ENCODE measurements around the gene SENP6.
"Not testable (repeated sequence)": the region's sequence is repeated elsewhere in the genome, so short reads cannot be mapped to it uniquely, and the experiment has no call there.

Gene SENP6, protein sequence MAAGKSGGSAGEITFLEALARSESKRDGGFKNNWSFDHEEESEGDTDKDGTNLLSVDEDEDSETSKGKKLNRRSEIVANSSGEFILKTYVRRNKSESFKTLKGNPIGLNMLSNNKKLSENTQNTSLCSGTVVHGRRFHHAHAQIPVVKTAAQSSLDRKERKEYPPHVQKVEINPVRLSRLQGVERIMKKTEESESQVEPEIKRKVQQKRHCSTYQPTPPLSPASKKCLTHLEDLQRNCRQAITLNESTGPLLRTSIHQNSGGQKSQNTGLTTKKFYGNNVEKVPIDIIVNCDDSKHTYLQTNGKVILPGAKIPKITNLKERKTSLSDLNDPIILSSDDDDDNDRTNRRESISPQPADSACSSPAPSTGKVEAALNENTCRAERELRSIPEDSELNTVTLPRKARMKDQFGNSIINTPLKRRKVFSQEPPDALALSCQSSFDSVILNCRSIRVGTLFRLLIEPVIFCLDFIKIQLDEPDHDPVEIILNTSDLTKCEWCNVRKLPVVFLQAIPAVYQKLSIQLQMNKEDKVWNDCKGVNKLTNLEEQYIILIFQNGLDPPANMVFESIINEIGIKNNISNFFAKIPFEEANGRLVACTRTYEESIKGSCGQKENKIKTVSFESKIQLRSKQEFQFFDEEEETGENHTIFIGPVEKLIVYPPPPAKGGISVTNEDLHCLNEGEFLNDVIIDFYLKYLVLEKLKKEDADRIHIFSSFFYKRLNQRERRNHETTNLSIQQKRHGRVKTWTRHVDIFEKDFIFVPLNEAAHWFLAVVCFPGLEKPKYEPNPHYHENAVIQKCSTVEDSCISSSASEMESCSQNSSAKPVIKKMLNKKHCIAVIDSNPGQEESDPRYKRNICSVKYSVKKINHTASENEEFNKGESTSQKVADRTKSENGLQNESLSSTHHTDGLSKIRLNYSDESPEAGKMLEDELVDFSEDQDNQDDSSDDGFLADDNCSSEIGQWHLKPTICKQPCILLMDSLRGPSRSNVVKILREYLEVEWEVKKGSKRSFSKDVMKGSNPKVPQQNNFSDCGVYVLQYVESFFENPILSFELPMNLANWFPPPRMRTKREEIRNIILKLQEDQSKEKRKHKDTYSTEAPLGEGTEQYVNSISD

DNA sequence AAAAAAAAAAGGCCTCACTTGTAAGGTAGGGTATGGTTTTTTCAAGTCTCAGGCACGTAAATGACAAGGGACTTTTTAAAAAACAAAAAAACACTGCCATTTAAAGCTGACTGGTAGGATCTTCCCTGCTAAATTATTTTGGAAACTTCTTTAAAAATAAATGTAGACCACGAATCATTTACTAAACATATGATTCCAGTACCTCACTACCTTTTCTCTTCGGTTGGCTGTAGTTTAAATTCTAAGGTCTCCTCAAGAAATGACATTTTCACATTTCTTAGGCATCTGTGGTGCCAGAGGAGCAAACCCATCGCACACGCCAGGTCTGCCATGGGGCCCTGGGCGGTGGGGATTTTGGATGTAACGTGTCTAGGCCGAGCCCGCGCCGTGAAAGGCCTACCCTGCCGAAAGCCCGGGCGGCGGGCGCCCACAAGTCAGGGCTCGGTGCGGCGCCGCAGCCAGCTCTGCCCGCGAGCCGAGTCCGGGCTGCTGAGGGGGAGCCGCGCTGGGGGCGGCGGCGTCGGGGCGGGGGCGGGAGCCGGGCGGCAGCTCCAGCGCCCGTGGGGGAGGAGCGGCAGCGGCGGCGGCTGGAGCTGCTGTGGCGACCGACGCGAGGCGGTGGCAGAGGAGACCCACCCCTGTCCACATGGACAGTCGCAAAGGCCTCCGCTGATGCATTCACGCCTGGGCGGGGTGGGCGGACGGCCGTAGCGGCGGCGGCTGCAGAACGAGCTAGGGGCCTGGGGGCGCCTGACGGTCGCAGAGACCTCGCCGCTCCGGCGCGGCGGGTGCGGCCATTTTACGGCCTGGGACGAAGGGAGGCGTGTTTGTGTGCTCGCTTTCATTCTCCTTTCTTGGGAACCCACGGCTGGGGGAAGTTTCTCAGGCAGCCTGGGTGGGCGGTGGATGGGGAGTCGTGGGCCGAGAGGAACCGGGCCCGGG is at the start of gene SENP6:
SENP6 (plus strand) TSS at position 577 of the 942 bp plus-strand sequence. CDS start 645 bp downstream, outside the sequence.
- peak; percentile 61 to 70 for DNase-seq (ENCODE audit: low read depth in 2 of 2)

DNA sequence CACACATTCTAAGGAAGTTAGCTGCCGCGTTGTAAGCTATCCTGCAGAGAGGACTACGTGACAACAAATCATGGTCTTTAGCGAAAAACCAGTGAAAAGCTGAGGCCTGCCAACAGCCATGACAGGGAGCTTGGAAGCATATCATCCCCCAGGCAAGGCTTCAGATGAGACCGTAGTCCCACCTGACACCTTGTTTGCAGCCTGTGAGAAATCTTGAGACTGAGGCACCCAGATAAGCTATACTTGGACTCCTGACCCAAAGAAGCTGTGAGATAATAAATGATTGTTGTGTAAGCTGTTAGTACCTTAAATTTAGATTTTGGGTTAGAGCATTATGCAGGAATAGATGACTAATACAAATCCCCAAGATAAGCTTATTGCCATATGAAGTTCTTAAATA is 45.4 kb upstream of the SENP6 start:
- no peak for DNase-seq (ENCODE audit: low read depth in 2 of 2)

DNA sequence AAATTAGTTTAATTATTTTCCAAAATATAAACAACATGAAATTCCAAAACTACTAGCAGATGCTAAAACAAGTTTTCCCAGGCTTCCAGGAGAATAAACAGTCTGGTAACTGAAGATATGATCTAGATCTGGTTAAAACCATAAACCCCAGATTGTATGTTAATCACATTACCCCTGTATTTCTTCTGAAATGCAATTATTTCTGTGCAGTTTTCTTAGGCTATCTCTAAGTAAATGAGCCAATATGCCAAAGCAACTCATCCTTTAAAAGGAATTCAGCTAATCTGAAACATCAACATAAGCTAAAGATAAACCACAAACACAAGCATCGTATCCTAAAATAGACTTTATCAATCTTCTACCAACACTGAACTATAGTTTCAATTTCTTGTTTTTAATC is 44.6 kb upstream of the SENP6 start:
- DNase-seq (ENCODE audit: low read depth in 2 of 2), result no peak

DNA sequence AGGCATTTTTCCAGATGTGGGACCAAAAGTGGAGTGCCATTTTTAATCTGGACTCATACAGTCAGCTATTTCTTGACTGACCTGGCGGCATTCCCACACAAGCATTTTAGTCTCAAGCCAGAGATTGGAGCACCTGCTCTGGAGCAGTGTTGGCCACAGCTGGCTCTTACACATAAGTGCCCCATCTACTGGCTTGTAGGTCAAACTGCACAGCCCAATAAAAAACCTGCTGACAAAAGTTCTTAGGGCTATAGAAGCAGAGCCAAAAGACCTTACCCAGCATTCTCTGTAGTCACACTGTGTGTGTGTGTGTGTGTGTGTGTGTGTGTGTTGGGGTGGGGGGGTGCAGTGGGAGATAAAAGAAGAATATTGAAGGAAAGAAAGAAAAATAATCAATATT is 38.6 kb upstream of the SENP6 start:
- DNase-seq (ENCODE audit: low read depth in 2 of 2), result no peak

DNA sequence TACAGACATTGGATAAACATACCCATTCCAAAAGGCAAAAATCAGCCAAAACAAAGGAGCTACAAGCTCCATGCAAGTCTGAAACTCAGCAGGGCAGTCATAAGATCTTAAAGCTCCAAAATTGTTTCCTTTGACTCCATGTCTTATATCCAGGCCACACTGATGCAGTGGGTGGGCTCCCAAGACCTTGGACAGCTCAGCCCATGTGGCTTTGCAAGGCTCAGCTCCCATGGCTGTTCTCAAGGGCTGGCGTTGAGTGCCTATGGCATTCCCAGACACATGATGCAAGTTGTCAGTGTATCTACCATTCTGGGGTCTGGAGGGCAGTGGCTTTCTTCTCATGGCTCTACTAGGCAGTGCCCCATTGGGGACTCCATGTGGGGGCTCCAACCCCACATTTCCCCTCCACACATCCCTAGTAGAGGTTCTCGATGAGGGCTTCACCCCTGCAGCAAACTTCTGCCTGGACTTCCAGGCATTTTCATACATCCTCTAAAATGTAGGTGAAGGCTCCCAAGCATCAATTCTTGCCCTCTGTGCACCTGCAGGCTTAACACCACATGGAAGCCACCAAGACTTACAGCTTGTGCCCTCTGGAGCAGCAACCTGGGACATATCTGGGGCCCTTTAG is 35.4 kb upstream of the SENP6 start:
- no peak for DNase-seq (ENCODE audit: low read depth in 2 of 2)

DNA sequence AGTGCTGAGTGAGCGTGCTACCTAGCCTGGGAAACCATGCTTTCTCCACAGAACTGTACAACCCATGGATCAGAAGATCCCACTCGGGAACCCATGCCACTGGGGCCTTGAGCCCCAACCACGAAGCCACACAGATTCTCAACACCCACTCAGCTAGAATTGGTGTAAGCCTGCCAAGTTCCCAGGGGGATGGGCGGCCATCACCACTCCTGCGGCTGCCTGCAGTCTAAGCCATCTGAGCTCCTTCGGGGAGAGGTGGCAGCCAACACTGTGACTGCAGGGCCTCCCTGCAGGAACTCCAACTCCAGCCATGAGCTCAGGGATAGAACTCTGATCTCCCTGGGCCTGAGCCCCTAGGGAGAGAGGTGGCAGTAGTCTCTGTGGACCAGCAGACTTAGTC is 33.6 kb upstream of the SENP6 start:
- no peak for DNase-seq (ENCODE audit: low read depth in 2 of 2)

DNA sequence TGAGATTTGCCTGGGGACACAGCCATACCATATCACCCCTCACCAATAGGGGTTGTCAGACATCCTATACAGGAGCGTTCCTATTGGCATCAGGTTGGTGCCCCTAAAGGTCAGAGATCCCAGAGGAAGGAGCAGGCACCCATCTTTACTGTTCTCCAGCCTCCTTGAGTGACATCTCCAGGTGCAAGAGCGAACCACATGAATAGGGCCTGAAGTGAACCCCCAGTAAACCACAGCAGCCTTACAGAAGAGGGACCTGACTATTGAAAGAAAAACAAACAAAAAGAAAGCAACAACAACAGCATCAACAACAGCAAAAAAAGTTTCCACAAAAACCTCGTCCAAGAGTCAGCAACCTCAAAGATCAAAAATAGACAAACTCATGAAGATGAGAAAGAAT is 32.7 kb upstream of the SENP6 start:
- DNase-seq (ENCODE audit: low read depth in 2 of 2), result no peak

DNA sequence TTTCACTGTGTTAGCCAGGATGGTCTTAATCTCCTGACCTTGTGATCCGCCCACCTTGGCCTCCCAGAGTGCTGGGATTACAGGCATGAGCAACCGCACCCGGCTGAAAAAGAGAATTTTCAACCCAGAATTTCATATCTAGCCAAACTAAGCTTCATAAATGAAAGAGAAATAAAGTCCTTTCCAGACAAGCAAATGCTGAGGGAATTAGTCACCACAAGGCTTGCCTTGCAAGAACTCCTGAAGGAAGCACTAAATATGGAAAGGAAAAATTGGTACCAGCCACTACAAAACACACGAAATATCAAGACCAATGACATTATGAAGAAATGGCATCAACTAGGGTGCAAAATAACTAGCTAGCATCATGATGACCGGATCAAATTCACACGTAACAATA is 31.0 kb upstream of the SENP6 start:
- DNase-seq (ENCODE audit: low read depth in 2 of 2), result not testable (repeated sequence)

DNA sequence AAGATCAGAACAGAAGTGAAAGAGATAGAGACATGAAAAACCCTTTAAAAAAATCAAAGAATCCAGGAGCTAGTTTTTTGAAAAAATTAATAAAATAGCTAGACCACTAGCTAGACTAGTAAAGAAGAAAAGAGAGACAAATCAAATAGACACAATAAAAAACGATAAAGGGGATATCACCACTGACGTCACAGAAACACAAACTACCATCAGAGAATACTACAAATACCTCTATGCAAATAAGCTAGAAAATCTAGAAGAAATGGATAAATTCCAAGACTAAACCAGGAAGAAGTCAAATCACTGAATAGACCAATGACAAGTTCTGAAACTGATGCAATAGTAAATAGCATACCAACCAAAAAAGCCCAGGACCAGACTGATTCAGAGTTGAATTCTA is 29.6 kb upstream of the SENP6 start:
- DNase-seq (ENCODE audit: low read depth in 2 of 2), result no peak

DNA sequence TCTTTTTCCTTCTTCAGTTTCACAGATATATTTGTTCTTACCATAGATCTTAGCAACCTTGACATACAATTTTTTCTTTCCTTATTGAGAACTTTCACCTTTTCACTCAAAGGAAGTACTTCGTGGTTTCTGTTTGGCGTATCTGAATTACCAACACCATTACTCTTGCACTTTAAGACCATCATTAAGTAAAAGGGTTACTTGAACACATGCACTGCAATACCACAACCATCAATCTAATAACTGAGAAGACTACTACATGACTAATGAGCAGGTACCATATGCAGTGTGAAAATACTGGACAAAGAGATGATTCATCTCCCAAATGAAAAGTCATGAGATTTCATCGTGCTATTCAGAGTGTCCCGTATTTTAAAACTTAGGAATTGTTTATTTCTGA is 21.7 kb upstream of the SENP6 start:
- DNase-seq (ENCODE audit: low read depth in 2 of 2), result no peak

DNA sequence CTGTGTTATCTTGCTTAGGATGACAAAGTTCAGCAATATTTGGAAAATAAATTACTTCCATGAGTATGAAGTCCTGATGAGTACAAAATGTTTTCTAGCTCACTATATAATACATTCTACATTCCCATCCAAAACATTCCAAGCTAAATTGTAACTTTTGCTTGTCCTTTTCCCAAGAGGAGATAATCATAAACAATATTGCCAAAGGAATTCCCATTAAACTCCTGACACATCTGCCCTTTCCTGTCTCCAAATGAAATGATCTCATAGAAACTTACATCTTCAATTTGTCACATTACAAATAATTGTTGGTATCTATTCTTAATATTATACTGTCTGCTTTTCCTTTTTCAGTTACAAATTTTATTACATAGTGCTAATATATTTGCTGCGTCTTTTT is 20.4 kb upstream of the SENP6 start:
- DNase-seq (ENCODE audit: low read depth in 2 of 2), result no peak

DNA sequence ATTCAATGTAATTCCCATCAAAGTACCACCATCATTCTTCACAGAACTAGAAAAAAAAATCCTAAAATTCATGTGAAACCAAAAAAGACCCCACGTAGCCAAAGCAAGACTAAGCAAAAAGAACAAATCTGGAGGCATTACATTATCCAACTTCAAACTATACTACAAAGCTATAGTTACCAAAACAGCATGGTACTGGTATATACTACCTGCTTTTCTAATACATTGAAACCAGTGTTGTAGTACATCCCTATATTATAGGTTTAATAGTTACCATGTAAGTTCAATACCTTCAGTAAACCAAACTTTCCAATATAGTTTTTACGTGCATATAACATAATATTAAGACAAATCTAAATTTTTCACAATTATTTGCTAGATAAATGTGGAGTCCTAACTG is 17.1 kb upstream of the SENP6 start:
- not testable (repeated sequence) for DNase-seq (ENCODE audit: low read depth in 2 of 2)

DNA sequence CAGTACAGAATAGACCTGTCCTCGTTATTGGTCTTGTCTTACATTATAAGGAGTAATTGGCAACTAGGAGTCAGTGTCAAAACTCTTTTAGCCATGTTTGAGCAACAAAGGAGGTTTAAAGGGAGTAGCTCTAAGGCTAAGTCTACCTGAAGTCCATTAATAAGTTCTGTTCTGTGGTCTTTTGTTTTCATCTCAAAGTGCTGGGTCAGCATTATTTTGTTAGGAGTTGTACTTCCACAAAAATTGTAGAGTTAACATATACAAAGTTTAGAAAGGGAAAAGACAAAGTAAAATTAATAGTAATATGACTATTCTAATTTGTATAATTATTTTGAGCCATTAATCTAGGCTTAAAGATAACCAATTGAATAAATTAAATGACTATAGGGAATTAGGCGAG is 12.7 kb upstream of the SENP6 start:
- no peak for DNase-seq (ENCODE audit: low read depth in 2 of 2)

DNA sequence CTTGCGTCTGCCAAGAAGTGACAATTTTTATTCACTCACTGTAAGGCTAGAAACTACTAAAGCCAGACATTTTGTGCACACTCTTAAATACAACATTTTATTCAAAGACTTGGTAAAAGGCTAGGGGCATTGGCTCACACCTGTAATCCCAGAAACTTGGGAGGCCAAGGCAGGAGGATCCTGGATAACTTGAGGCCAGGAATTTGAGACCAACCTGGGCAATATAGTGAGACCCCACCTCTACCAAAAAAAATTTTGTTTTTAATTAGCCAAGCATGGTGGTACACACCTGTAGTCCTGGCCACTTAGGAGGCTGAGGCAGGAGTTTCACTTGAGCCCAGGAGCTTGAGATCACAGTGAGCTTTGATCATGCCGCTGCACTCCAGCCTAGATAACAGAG is 11.3 kb upstream of the SENP6 start:
- no peak for DNase-seq (ENCODE audit: low read depth in 2 of 2)

DNA sequence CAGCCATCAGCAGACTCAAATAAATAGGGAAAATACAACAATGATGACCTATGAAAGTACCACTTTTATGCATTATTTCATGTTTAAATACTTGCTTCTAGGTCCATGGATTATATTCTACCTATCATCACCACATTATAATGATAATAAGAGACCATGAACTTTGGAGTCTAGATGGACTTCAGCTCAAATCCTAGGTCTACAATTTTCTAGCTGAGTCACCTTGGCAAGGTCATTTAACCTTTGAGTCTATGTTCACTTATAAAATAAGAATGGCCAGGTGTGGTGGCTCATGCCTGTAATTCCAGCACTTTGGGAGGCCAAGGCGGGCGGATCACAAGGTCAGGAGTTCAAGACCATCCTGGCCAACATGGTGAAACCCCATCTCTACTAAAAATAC is 5.3 kb upstream of the SENP6 start:
- DNase-seq (ENCODE audit: low read depth in 2 of 2), result not testable (repeated sequence)

DNA sequence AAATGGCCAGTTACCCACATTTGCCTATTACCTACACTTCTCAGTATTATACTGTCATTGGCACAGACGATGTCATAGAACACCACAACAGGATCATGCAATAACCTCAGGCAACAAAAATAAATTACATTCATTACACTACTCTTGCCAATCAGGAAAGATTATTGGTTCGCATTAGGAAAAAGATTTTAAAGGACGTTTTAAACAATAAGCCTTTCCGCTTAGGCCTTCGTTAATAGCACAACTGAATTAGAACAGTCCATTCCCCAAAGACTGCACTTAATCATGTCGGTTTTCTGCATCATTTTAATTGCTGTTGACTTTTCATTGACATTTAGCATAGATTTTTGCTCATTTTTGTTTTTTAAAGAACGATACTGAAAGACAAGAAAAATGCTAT is 912 bp upstream of the SENP6 start:
- DNase-seq (ENCODE audit: low read depth in 2 of 2), result no peak

DNA sequence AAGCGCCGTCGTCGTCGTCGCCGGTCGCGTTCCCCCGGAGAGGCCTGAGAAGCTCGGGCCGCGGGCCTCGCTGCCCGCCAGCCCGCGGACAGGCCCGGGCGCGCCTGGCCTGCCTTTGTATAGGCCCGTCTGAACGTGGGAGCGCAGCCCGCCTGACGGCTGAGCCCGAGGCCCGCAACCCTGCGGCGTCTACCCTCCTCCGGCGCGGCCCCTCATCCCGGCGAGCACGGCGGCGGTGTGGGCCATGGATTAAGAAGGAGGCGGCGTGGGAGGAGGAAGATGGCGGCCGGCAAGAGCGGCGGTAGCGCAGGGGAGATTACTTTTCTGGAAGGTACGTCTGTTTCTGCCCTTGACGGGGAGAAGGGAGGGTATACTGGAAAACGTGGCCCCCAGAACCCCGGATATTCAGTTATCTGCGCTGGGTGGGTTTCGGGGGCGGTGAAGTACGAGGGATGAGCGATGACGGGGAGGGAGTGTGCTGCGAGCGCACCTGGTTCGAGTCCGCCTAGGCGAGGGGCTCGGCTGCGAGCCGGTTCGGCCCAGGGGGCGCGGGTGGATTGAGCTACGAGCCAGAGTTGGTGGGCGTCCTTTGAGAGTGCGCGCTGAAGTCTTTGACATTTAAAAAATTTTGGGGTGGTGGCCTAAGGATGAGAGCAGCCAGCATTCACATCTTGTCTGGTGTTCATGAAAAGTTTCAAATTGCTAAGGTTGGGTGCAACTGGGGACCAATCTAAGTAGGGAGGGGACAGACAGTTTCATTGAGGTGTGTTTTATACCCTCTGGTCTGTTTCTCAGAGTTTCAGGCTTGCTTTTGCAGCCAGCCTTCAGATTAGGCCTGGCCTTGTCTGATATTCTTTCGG is 796 bp downstream of the SENP6 start:
- DNase-seq (ENCODE audit: low read depth in 2 of 2), result peak; percentile 57 to 59

DNA sequence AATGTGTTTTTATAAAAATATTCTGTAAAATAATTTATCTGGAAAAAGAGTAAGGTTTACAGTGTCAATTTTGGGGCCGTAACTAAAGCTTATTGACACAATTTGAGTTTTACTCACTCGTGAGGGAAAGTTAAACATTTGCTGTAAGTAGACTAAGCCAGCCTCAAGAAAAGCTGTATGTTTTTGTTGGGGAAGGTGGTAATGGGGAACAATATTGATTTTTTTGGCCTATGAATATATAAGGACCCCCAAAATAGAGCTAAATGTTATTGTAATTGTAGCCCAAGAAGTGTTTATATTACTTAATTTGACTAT is 1.4 kb downstream of the SENP6 start:
- DNase-seq (ENCODE audit: low read depth in 2 of 2), result no peak

DNA sequence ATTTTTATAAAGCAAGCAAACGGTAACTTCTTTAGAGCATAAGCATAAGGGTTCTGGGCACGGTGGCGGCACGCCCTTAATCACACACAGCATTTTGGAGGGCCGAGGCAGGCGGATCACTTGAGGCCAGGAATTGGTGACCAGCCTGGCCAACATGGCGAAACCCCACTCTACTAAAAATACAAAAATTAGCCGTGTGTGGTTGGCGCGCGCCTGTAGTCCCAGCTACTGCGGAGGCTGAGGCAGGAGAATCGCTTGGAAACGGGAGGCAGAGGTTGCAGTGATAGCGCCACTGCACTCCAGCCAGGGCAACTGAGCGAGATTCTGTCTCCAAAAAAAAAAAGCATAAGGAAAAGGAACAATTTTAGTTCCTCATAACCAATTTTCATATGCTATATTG is 2.6 kb downstream of the SENP6 start:
- DNase-seq (ENCODE audit: low read depth in 2 of 2), result no peak

DNA sequence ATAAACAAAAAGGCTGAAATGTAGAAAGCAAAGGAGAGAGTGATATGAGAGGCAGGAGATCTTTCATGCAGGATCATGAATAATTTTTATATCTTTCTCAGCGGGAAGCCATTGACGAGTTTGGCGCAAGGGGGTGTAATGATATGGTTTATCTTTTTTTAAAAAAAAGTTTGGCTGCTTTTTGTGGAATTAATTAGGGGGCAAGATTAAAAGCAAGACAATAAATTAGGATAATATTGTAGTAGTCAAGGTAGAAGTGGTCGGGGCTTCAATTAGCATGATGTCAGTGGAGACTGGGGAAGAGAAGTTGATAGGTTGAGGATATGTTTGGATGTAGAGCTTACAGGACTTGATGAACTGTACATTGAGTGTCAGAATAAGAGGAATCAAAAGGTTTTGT is 4.0 kb downstream of the SENP6 start:
- DNase-seq (ENCODE audit: low read depth in 2 of 2), result no peak

Measured in stimulated activated CD4-positive, alpha-beta T cell treated with anti-CD3 and anti-CD28 coated beads, Interleukin-1b, Interleukin-23, amount 100 ng/mL, for 4 hours (primary cell).